ENCODE measurements around the gene SPEG.
A peak's percentile ranks its signal among the peaks of the same experiment; 100 is the strongest.

DNA sequence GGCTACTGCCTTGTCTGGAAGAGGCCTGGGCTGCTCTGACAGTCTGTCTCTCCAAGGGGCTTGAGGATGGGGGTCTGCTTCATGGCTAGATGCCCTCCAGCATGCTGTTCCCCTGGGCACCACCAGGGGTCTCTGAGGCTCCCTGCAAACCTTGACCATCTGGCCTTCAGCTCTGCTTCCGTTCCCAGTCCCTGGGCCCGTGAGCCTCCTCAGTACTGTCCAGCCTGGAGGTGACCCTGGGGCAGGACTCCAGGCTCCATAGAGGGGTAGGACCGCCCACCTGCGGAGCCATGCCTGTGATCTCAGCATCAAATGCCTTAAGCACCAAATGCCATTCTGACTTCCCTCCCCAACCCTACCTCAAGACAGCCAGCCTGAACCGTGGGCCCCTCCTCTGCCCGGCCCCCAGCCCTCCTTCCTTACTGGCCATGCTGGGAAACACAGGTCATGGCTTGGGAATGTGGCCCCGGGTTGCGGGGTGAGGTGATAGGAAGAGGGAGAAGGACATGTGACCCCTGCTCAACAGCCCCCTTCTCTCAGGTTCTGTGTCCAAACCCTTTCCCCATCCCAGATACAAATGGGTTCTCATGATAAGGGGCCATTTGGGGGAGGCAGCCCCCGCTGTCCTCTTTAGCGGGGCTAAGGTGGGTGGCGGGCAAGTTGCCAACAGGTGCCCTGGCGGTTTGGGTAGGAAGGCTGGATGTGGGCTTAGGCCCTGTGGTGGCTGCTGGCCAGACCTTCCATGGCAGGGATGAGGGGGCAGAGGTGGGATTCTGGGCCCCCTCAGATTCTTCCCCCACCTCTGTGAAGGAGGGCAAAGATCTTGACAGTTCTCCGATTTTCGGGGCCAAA lies 25.0 kb downstream of the SPEG start:
- peak; percentile 84 for TF ChIP-seq CTCF (conservative IDR thresholded peaks at IDR 0.05; ENCODE audit: low read length)
- TF ChIP-seq EZH2phosphoT487 (IDR thresholded peaks at IDR 0.05; ENCODE audit: borderline replicate concordance, low read depth, low read length): no peak
